ENCODE data around the gene SERINC2. TPM values are rescaled to one million over a fixed set of nuclear protein-coding genes. Genes with fewer than 3 reads are reported as not detected.

SERINC2 gene
- 1 to 10 TPM in 1 of 2 donors, under 1 TPM in 1; 0.89 to 2.3 TPM for total RNA-seq
- 1 to 10 TPM; 8.7 to 8.9 TPM for polyA plus RNA-seq (ENCODE audit: insufficient read length in 2 of 2)
- long read RNA-seq, donor 1, partial matches to known transcripts, result 0 of 2 reads
- long read RNA-seq, donor 1, other reads (novel, unspliced or antisense), result 0 of 2 reads
- long read RNA-seq, donor 2, partial matches to known transcripts, result 0 of 2 reads
- long read RNA-seq, donor 2, other reads (novel, unspliced or antisense), result 0 of 2 reads
- long read RNA-seq, donor 3, partial matches to known transcripts, result 0 of 2 reads
- long read RNA-seq, donor 3, other reads (novel, unspliced or antisense), result 0 of 2 reads
- long read RNA-seq, donor 4, partial matches to known transcripts, result 0 of 3 reads
- long read RNA-seq, donor 4, other reads (novel, unspliced or antisense), result 0 of 3 reads

- peak within 1 kb of the TSS; percentile 40 for H3K27ac ChIP-seq (ENCODE audit: low read depth, low read length)
- peaks cover 16% of the 10 kb centered on the region for H3K27me3 ChIP-seq (ENCODE audit: control insufficient read depth, insufficient read depth, low read length)
- 4% methylated on average over 63 of the region's 63 CpGs for WGBS (ENCODE audit: insufficient coverage)
- H3K4me3 ChIP-seq (ENCODE audit: low read depth, low read length), result peak within 1 kb of the TSS; percentile 43
- H3K9me3 ChIP-seq (ENCODE audit: control insufficient read depth, insufficient read depth, low read length), result no peaks in the 10 kb centered on the region
- H3K4me1 ChIP-seq (ENCODE audit: control insufficient read depth, insufficient read depth, low read length), result peaks cover 22% of the 10 kb centered on the region
- no peaks in the 10 kb centered on the region for H3K36me3 ChIP-seq (ENCODE audit: control insufficient read depth, insufficient read depth, low read length)
- DNase-seq (ENCODE audit: low read depth in 4 of 6, low spot score in 6 of 6), result peak in 1 of 6 donors; percentile 43
These were observed at the start of gene SERINC2 for GRCh38 chr1:31412732-31413404. Gene SERINC2, plus strand, starts transcription at chr1:31413213. Its CDS starts 53 bp downstream, at chr1:31413266.

DNA sequence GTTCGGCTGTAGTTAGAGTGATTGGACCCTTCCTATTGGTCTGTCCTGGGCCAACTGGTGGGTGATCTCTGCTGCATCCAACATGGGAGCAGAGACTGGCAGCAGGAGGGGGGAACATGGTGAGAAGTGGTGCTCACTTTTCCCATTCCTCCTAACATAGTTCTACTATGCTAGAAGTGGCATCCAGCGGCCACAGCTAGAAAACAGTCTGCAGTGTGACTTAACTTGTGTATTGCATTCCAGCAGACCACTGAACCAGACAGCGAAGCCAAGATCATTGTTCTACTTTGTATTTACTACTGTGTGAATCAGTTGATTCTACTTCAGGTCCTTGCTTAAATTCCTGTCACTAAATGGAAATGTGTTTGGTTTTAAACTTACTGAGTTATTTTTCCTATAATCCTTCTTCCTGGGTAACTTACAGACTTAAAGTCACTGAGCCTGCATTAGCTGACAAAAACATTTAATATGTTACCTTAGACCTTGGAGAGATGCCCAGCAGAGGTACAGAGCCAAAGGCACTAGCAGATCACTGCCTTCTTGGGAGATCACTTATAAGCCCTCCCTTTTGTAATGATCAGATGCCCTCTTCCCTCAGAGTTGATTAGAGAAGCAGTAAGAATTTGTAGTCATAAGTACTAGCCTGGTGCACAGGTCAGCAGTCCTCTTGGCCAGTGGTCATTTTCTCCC is 48.3 kb upstream of the SERINC2 start:
- DNase-seq (ENCODE audit: low read depth in 4 of 6, low spot score in 6 of 6), result no peak
- WGBS (ENCODE audit: insufficient coverage), result 56% methylated on average over 1 of the region's 3 CpGs
- Histone ChIP-seq H3K9me3 (ENCODE audit: control insufficient read depth, insufficient read depth, low read length) (no peaks in the 10 kb centered on the region), H3K4me3 (ENCODE audit: low read depth, low read length) (no peak overlapping the region), H3K4me1 (ENCODE audit: control insufficient read depth, insufficient read depth, low read length) (peaks cover 5% of the 10 kb centered on the region), H3K36me3 (ENCODE audit: control insufficient read depth, insufficient read depth, low read length) (peaks cover 27% of the 10 kb centered on the region), H3K27me3 (ENCODE audit: control insufficient read depth, insufficient read depth, low read length) (no peaks in the 10 kb centered on the region), H3K27ac (ENCODE audit: low read depth, low read length) (no peak overlapping the region)

- Histone ChIP-seq H3K27ac (ENCODE audit: low read depth, low read length) (no peak overlapping the region), H3K27me3 (ENCODE audit: control insufficient read depth, insufficient read depth, low read length) (no peaks in the 10 kb centered on the region), H3K36me3 (ENCODE audit: control insufficient read depth, insufficient read depth, low read length) (peaks cover 16% of the 10 kb centered on the region), H3K4me3 (ENCODE audit: low read depth, low read length) (no peak overlapping the region), H3K9me3 (ENCODE audit: control insufficient read depth, insufficient read depth, low read length) (no peaks in the 10 kb centered on the region), H3K4me1 (ENCODE audit: control insufficient read depth, insufficient read depth, low read length) (peaks cover 14% of the 10 kb centered on the region)
- DNase-seq (ENCODE audit: low read depth in 4 of 6, low spot score in 6 of 6), result no peak
- 82% methylated on average over 2 of the region's 2 CpGs for WGBS (ENCODE audit: insufficient coverage)
These were observed 46.2 kb upstream of the SERINC2 start for GRCh38 chr1:31366796-31367195.

DNA sequence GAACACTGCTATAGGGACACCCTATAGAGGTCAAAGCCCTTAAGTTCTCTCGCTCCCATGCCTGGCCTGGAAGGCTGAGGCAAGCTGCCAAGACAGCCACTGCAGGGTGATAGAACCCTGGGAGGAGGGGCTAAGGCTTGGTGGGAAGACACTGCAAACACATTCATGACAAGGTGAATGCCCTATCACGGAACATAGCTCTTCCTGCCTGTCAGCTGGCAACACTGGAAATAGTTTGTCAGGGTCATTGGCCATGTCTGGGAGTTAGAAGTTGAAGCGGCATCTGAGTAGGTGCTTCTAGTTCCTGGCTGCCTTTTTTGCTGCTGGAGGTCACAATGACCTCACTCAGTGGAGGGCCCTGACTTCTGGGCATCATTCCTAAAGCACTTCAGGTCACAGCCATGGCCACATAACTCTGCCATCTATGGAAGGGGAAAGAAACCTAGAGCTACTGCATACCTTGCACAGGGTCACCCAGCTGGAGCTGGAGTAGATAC is 44.4 kb upstream of the SERINC2 start:
- Histone ChIP-seq H3K27ac (ENCODE audit: low read depth, low read length) (no peak overlapping the region), H3K4me3 (ENCODE audit: low read depth, low read length) (no peak overlapping the region), H3K9me3 (ENCODE audit: control insufficient read depth, insufficient read depth, low read length) (no peaks in the 10 kb centered on the region), H3K4me1 (ENCODE audit: control insufficient read depth, insufficient read depth, low read length) (peaks cover 31% of the 10 kb centered on the region), H3K27me3 (ENCODE audit: control insufficient read depth, insufficient read depth, low read length) (no peaks in the 10 kb centered on the region), H3K36me3 (ENCODE audit: control insufficient read depth, insufficient read depth, low read length) (peaks cover 16% of the 10 kb centered on the region)
- WGBS (ENCODE audit: insufficient coverage), result 79% methylated on average over 3 of the region's 3 CpGs
- no peak for DNase-seq (ENCODE audit: low read depth in 4 of 6, low spot score in 6 of 6)

GRCh38 chr1:31370021-31370420 is 43.0 kb upstream of the SERINC2 start:
- no peak overlapping the region for H3K4me3 ChIP-seq (ENCODE audit: low read depth, low read length)
- H3K36me3 ChIP-seq (ENCODE audit: control insufficient read depth, insufficient read depth, low read length), result peaks cover 9% of the 10 kb centered on the region
- 83% methylated on average over 1 of the region's 2 CpGs for WGBS (ENCODE audit: insufficient coverage)
- no peaks in the 10 kb centered on the region for H3K27me3 ChIP-seq (ENCODE audit: control insufficient read depth, insufficient read depth, low read length)
- DNase-seq (ENCODE audit: low read depth in 4 of 6, low spot score in 6 of 6), result no peak
- H3K9me3 ChIP-seq (ENCODE audit: control insufficient read depth, insufficient read depth, low read length), result no peaks in the 10 kb centered on the region
- no peak overlapping the region for H3K27ac ChIP-seq (ENCODE audit: low read depth, low read length)
- peaks cover 43% of the 10 kb centered on the region for H3K4me1 ChIP-seq (ENCODE audit: control insufficient read depth, insufficient read depth, low read length)

DNA sequence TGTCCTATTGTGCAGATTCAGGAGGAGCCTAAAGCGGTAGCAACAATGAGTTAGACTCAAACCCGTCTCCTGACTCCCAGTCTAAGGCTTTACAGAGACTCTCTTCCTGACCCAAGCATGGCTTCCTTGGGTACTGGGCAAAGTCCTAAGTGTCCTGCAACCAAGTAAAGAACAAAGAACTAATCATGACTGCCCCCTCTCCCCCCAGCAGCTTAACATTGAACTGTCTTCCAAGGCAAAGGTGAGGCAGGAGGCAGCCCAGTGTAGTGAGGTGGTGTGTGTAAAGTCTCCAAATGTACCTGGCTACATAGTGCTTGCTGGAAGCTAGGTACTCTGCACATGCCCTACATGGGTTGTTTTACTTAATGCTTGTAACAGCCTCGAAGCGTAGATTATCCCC is 42.4 kb upstream of the SERINC2 start:
- H3K4me3 ChIP-seq (ENCODE audit: low read depth, low read length), result no peak overlapping the region
- peaks cover 6% of the 10 kb centered on the region for H3K36me3 ChIP-seq (ENCODE audit: control insufficient read depth, insufficient read depth, low read length)
- WGBS (ENCODE audit: insufficient coverage), result 95% methylated on average over 3 of the region's 4 CpGs
- DNase-seq (ENCODE audit: low read depth in 4 of 6, low spot score in 6 of 6), result no peak
- no peak overlapping the region for H3K27ac ChIP-seq (ENCODE audit: low read depth, low read length)
- H3K27me3 ChIP-seq (ENCODE audit: control insufficient read depth, insufficient read depth, low read length), result no peaks in the 10 kb centered on the region
- peaks cover 43% of the 10 kb centered on the region for H3K4me1 ChIP-seq (ENCODE audit: control insufficient read depth, insufficient read depth, low read length)
- no peaks in the 10 kb centered on the region for H3K9me3 ChIP-seq (ENCODE audit: control insufficient read depth, insufficient read depth, low read length)

DNA sequence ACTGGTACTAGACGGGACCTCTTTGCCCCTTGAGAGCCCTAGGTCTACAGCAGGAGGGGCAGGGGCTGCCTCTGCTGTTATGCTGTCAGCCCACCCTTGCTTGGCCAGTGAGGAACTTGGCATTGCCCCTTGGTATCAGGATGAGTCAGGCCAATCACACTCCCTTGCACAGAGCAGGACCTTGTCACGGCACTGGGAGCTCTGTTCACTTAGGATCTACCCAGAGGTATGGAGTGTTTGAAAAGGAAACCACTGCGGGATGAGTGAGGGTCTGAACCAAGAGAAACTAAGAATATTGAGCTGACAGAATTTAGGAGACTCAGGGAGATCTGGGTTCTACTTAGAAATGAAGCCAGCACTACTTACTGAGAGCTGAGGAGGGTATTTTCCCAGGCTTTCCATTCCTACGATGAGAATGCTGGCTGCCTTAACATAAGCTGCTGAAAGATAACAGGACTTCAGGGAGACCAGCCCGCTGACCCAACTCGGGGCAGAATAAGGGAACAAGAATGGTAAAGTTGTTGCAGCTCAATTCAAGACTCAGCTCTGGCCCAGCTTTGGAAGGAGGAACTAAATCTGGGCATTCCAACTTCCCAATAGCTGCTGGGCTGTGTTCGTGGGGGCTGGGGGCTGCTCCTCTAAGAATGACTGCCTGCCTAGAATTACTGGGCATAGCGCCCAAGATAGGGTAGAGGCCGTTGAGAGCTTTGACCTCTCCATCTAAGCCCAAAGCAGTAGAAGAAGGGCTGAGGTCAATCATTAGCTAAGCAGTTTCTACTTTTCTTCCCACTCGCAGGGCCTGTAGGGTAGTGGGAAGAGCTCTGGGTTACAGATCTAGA is 41.7 kb upstream of the SERINC2 start:
- Histone ChIP-seq H3K27ac (ENCODE audit: low read depth, low read length) (no peak overlapping the region), H3K36me3 (ENCODE audit: control insufficient read depth, insufficient read depth, low read length) (peaks cover 4% of the 10 kb centered on the region), H3K9me3 (ENCODE audit: control insufficient read depth, insufficient read depth, low read length) (no peaks in the 10 kb centered on the region), H3K4me3 (ENCODE audit: low read depth, low read length) (no peak overlapping the region), H3K4me1 (ENCODE audit: control insufficient read depth, insufficient read depth, low read length) (peaks cover 49% of the 10 kb centered on the region), H3K27me3 (ENCODE audit: control insufficient read depth, insufficient read depth, low read length) (no peaks in the 10 kb centered on the region)
- peak in 1 of 6 donors; percentile 45 for DNase-seq (ENCODE audit: low read depth in 4 of 6, low spot score in 6 of 6)
- 83% methylated on average over 6 of the region's 10 CpGs for WGBS (ENCODE audit: insufficient coverage)

DNA sequence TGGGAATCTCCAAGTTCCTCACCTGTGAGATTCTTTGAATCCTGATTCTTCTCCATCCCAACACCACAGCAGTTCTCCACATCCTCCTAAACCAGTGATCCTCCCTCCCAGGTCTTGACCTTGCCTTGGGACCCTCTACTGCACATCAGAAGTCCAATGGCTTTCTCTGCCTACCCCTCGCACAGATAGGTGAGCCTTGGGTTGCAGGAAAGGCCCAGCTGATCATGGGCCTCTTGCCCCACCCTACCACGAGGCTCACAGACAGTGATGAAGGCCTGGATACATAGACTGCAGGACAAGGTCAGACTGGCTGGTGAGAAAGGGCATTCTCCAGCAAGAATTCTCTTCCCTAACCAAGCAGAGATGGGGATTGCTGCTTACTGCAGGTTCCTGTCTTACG is 41.0 kb upstream of the SERINC2 start:
- Histone ChIP-seq H3K36me3 (ENCODE audit: control insufficient read depth, insufficient read depth, low read length) (no peaks in the 10 kb centered on the region), H3K4me3 (ENCODE audit: low read depth, low read length) (peak overlapping the region; percentile 49), H3K27ac (ENCODE audit: low read depth, low read length) (no peak overlapping the region), H3K9me3 (ENCODE audit: control insufficient read depth, insufficient read depth, low read length) (no peaks in the 10 kb centered on the region), H3K4me1 (ENCODE audit: control insufficient read depth, insufficient read depth, low read length) (peaks cover 56% of the 10 kb centered on the region), H3K27me3 (ENCODE audit: control insufficient read depth, insufficient read depth, low read length) (no peaks in the 10 kb centered on the region)
- peak in 1 of 6 donors; percentile 16 for DNase-seq (ENCODE audit: low read depth in 4 of 6, low spot score in 6 of 6)
- WGBS (ENCODE audit: insufficient coverage), result 81% methylated on average over 3 of the region's 3 CpGs

DNA sequence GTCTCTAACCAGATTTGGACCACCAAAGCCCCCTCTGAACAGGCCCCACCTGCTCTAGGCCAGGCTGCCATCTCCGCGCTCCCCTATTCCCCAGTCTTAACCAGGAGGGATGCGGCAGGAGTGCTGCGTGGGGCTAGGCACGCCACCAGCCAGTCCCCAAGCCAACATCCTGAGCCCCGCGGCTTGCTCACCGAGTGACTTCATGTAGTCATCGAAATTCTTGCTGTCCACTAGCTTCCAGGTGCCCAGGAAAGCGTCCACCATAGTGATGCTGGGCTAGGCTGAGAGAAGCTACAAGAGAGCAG is 40.3 kb upstream of the SERINC2 start:
- H3K27me3 ChIP-seq (ENCODE audit: control insufficient read depth, insufficient read depth, low read length), result no peaks in the 10 kb centered on the region
- no peaks in the 10 kb centered on the region for H3K36me3 ChIP-seq (ENCODE audit: control insufficient read depth, insufficient read depth, low read length)
- H3K4me1 ChIP-seq (ENCODE audit: control insufficient read depth, insufficient read depth, low read length), result peaks cover 57% of the 10 kb centered on the region
- peak overlapping the region; percentile 93 for H3K27ac ChIP-seq (ENCODE audit: low read depth, low read length)
- WGBS (ENCODE audit: insufficient coverage), result 38% methylated on average over 10 of the region's 10 CpGs
- peak overlapping the region; percentile 49 for H3K4me3 ChIP-seq (ENCODE audit: low read depth, low read length)
- DNase-seq (ENCODE audit: low read depth in 4 of 6, low spot score in 6 of 6), result no peak
- H3K9me3 ChIP-seq (ENCODE audit: control insufficient read depth, insufficient read depth, low read length), result no peaks in the 10 kb centered on the region
